HepG2 (cell line): ENCODE measurements around the gene CSH1. TPM values are rescaled to one million over a fixed set of nuclear protein-coding genes. Genes with fewer than 3 reads are reported as not detected.

Experiments
- ARID4A ChIP-seq: sonication (generic); formaldehyde crosslinking; IDR thresholded peaks from 2 replicates; pipeline ENCODE4 v1.5.0; 2020; ENCODE audit warnings: mild to moderate bottlenecking, missing genetic modification reagents, borderline replicate concordance
- ATM ChIP-seq: fragments of 450-650 bp; IDR thresholded peaks from 2 replicates; pipeline ENCODE4 v1.7.1; 2017; ENCODE audit warnings: mild to moderate bottlenecking, borderline replicate concordance
- DNMT3B ChIP-seq: conservative IDR thresholded peaks from 2 replicates; pipeline ENCODE4 v1.6.1; 2016; ENCODE audit warnings: missing biosample characterization, control low read depth
- FLYWCH1 ChIP-seq: sonication (generic); formaldehyde crosslinking; IDR thresholded peaks from 2 replicates; pipeline ENCODE4 v1.8.1; 2023; ENCODE audit warnings: mild to moderate bottlenecking, missing genetic modification reagents
- FOXC1 ChIP-seq: sonication (generic); formaldehyde crosslinking; IDR thresholded peaks from 2 replicates; pipeline ENCODE4 v1.8.0; 2022; ENCODE audit warnings: mild to moderate bottlenecking, missing genetic modification reagents, borderline replicate concordance
- GLI4 ChIP-seq: sonication (generic); formaldehyde crosslinking; IDR thresholded peaks from 2 replicates; pipeline ENCODE4 v1.5.1; 2020; ENCODE audit warnings: missing genetic modification reagents, mild to moderate bottlenecking, moderate library complexity, borderline replicate concordance
- HNRNPK ChIP-seq: fragments of 200-400 bp; formaldehyde crosslinking; IDR thresholded peaks from 2 replicates; pipeline ENCODE4 v1.6.1; 2018; ENCODE audit warnings: low read length, low read depth, moderate library complexity, mild to moderate bottlenecking; ENCODE audit not compliant: poor library complexity, severe bottlenecking
- HOXD1 ChIP-seq: sonication (generic); formaldehyde crosslinking; IDR thresholded peaks from 2 replicates; pipeline ENCODE4 v1.5.0; 2020; ENCODE audit warnings: missing genetic modification reagents
- IKZF5 ChIP-seq: IDR thresholded peaks from 2 replicates; pipeline ENCODE4 v1.6.1; 2018; ENCODE audit warnings: missing genetic modification reagents, mild to moderate bottlenecking, missing compliant biosample characterization
- MIER2 ChIP-seq: IDR thresholded peaks from 2 replicates; pipeline ENCODE4 v1.6.1; 2016; ENCODE audit warnings: missing biosample characterization, missing genetic modification reagents
- MXD4 ChIP-seq: IDR thresholded peaks from 2 replicates; pipeline ENCODE4 v1.6.1; 2016; ENCODE audit warnings: mild to moderate bottlenecking, missing biosample characterization, missing genetic modification reagents
- RBAK ChIP-seq: sonication (generic); formaldehyde crosslinking; IDR thresholded peaks from 2 replicates; pipeline ENCODE4 v1.5.1; 2020; ENCODE audit warnings: mild to moderate bottlenecking, missing genetic modification reagents
- RFX1 ChIP-seq: fragments of 450-650 bp; IDR thresholded peaks from 2 replicates; pipeline ENCODE4 v1.6.1; 2017
- RNF2 ChIP-seq: fragments of 450-650 bp; conservative IDR thresholded peaks from 2 replicates; pipeline ENCODE4 v1.6.1; 2016; ENCODE audit warnings: low read depth
- SRY ChIP-seq: sonication (generic); formaldehyde crosslinking; IDR thresholded peaks from 2 replicates; pipeline ENCODE4 v1.8.0; 2022; ENCODE audit warnings: mild to moderate bottlenecking, missing genetic modification reagents
- STAG1 ChIP-seq: sonication (generic); formaldehyde crosslinking; IDR thresholded peaks from 2 replicates; pipeline ENCODE4 v1.4.0; 2020; ENCODE audit warnings: missing genetic modification reagents
- TEAD3 ChIP-seq: optimal IDR thresholded peaks from 2 replicates; pipeline ENCODE3; 2016; ENCODE audit warnings: borderline replicate concordance
- ZNF503 ChIP-seq: sonication (generic); formaldehyde crosslinking; IDR thresholded peaks from 2 replicates; pipeline ENCODE4 v1.4.0; 2020; ENCODE audit warnings: missing genetic modification reagents
- ZNF556 ChIP-seq: sonication (generic); formaldehyde crosslinking; IDR thresholded peaks from 2 replicates; pipeline ENCODE4 v1.4.0; 2020; ENCODE audit warnings: mild to moderate bottlenecking, missing genetic modification reagents, borderline replicate concordance
- polyA plus RNA-seq, 8 experiments: library from polyadenylated mRNA; depleted of rRNA in 3 of 8; stranded (reverse) in 7 of 8; unstranded in 1 of 8; fragments of >200 nt; fragmentation: Illumina TruSeq in 4 of 8; extraction: Trizol in 4 of 8; gene quantifications; 2 replicates each; pipeline versions ENCODE4 v1.2.1 to v1.2.3, GENCODE V29; 2011 to 2016; ENCODE audit warnings: low read depth in 4 of 8, missing spikeins in 1 of 8, mixed read lengths in 1 of 8; ENCODE audit not compliant: insufficient read depth in 1 of 8
- total RNA-seq, 5 experiments: library from RNA; depleted of rRNA; stranded (reverse); fragments of >200 nt; fragmentation: Illumina TruSeq; extraction: Trizol; gene quantifications; 2 replicates each; pipeline ENCODE4 v1.2.3, GENCODE V29; 2016; ENCODE audit warnings: low read depth in 1 of 5
- TF ChIP-seq, protein P1 (sequence below): sonication (generic); formaldehyde crosslinking; IDR thresholded peaks from 2 replicates; pipeline ENCODE4 v1.8.0; 2022; ENCODE audit warnings: mild to moderate bottlenecking, missing genetic modification reagents, moderate library complexity

CSH1 gene
- total and polyA plus RNA-seq, 2 of the 13 experiments (the other 11 are each of a cell fraction or from before 2014, with no cell fraction given), result not detected

DNA sequence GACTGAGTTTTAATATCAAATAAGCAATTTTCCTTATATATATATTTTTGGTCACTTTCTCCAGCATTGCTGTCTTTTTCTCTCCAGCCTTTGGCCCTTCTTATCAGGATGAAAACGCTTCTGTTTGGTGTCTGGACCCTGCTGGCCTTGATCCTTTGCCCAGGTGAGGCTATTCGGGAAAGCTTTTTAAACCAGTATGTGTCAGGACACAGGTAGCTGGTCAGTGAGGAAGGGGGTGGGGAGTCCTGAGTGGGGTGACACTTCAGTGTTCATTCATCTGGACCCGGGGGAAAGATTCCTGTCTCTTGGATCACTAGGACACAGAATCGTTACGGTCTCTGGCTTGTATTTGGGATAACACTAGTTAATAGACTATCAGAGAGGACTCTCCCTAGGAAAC, 41.7 kb downstream of the CSH1 start (continued):
- TF ChIP-seq GLI4 (CRISPR knock-in tag) (0 out of 2 replicates have a peak, but pooled peaks have one; percentile 47), HOXD1 (CRISPR knock-in tag) (no peak), TEAD3 (peak; percentile 23), MXD4 (CRISPR knock-in tag) (no peak), ZNF503 (CRISPR knock-in tag) (0 out of 2 replicates have a peak, but pooled peaks have one; percentile 19), DNMT3B (CRISPR knock-in tag) (no peak), STAG1 (CRISPR knock-in tag) (no peak), ATM (no peak), SRY (no peak), ZNF556 (CRISPR knock-in tag) (0 out of 2 replicates have a peak, but pooled peaks have one; percentile 2), FOXC1 (peak; percentile 52; the same call in 1 of the 2 replicates), IKZF5 (CRISPR knock-in tag) (no peak), RBAK (CRISPR knock-in tag) (no peak), RNF2 (no peak), MIER2 (CRISPR knock-in tag) (0 out of 2 replicates have a peak, but pooled peaks have one; percentile 25), ARID4A (peak; percentile 48; the same call in 1 of the 2 replicates), RFX1 (no peak), HNRNPK (no peak), FLYWCH1 (CRISPR knock-in tag) (no peak)
- TF ChIP-seq, protein P1, sequence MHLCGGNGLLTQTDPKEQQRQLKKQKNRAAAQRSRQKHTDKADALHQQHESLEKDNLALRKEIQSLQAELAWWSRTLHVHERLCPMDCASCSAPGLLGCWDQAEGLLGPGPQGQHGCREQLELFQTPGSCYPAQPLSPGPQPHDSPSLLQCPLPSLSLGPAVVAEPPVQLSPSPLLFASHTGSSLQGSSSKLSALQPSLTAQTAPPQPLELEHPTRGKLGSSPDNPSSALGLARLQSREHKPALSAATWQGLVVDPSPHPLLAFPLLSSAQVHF (CRISPR knock-in tag), result no peak
